Measurements from ENCODE around the gene PNMT. TPM values are rescaled to one million over a fixed set of nuclear protein-coding genes. Genes with fewer than 3 reads are reported as not detected.

PNMT gene
- total RNA-seq, 3 donors from 2014 or later (not counting 1 experiment from before 2014, with no cell fraction given) = 1.2 to 2.5 (median 2.2) TPM

DNA sequence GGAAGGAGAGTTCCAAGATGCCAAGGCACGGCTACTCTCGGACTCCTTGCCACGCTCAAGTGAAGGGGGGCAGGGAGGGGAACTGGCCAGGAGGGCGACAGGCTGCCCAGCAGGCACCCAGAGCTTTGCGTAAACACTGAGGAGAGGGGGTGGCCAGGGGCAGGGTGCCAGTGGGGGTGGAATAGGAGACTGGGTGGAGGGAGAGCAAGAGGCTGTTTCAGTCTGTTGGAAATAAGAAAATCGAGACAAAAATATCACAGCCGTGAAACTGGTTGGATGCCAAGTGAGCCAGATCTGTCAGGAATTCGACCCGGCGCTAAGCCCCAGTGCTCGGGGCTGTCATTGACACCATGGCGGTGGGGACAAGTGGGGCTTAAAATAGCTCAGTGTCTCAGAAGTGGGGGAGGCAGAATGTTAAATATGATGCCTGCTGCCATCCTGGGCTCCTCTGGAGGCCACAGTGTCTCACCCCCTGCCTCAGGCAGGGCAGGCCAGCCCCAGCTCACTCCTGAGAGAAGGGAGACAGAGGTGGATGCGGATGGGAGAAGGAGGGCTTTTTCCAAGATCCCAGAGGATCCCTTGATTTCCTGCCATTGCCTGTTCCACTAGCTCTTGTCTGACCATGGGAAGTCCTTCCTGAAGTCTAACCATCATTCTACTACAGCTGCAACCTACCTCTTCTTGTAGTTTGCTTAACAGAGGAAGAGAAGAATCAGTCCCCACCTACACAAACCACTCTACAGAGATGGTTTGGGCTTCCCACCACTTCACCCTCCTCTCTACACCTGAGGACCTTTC is 9.5 kb downstream of the PNMT start:
- no peak for DNase-seq
- TF ChIP-seq CTCF (IDR thresholded peaks at IDR 0.05) = no peak
- H3K4me3 ChIP-seq (ENCODE audit: low read length) = no peak overlapping the region
- peaks cover 3% of the 10 kb centered on the region for H3K36me3 ChIP-seq (ENCODE audit: control insufficient read depth, insufficient read depth, low read length)
- Mint-ChIP-seq H3K36me3 (no peaks in the 10 kb centered on the region), H3K9me3 (no peaks in the 10 kb centered on the region), H3K27me3 (ENCODE audit: low read depth in 2 of 2) (no peaks in the 10 kb centered on the region), H3K4me3 (peak overlapping the region; percentile 35), H3K4me1 (peaks cover 56 to 66% of the 10 kb centered on the region in 2 donors), H3K27ac (peak overlapping the region; percentile 95 to 98)
- WGBS (ENCODE audit: insufficient coverage) = 75% methylated on average over 13 of the region's 13 CpGs
- ATAC-seq = no peak
- peaks cover 69% of the 10 kb centered on the region for H3K4me1 ChIP-seq (ENCODE audit: control insufficient read depth, insufficient read depth, low read length)
- no peaks in the 10 kb centered on the region for H3K9me3 ChIP-seq (ENCODE audit: control insufficient read depth, insufficient read depth, low read length)
- intact Hi-C loops (cut with micrococcal nuclease) = loop anchor here (5.0 to 10.0 kb wide), 2 partner anchors 40 to 57 kb away; partner anchors contain the start of genes GRB7, MIEN1 and STARD3
- H3K27me3 ChIP-seq (ENCODE audit: control insufficient read depth, insufficient read depth, low read length) = no peaks in the 10 kb centered on the region
- peak overlapping the region; percentile 62 for H3K27ac ChIP-seq (ENCODE audit: low read length)

DNA sequence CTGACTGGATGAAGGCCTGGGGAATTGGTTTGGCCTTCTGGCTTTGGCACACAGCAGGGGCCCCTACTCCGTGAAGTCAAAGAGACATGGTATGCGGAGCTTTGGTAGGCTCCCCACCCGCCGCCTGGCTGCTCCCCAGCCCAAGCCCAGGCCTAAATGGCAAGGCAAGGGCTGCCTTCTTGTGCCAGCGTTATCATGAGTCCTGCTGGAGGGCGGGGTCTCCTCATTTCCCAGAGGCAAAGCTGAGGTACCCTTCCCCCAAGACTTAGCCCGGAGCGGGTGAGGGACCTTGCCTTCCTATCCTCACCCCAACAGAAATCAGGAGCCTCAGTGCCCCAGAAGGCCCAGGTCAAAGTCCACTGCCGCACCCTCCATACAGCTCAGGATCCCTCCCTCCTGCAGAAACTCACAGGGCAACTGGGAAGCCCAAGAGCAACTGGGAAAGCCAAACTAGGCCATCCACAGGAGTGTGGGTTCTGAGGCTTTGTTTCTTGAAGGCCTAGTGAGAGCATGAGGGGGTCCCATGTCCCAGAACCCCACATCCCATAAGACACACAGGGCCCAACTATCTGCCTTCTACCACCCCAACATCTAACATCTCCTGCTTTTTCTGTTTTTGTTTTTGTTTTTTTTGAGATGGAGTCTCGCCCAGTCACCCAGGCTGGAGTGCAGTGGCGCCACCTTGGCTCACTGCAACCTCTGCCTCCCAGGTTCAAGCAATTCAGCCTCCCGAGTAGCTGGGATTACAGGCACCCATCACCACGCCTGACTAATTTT is 10.3 kb downstream of the PNMT start:
- Histone ChIP-seq H3K27me3 (ENCODE audit: control insufficient read depth, insufficient read depth, low read length) (no peaks in the 10 kb centered on the region), H3K36me3 (ENCODE audit: control insufficient read depth, insufficient read depth, low read length) (peaks cover 6% of the 10 kb centered on the region), H3K9me3 (ENCODE audit: control insufficient read depth, insufficient read depth, low read length) (no peaks in the 10 kb centered on the region), H3K4me3 (ENCODE audit: low read length) (no peak overlapping the region), H3K27ac (ENCODE audit: low read length) (peak overlapping the region; percentile 47), H3K4me1 (ENCODE audit: control insufficient read depth, insufficient read depth, low read length) (peaks cover 69% of the 10 kb centered on the region)
- peak overlapping the region; percentile 95 to 98 for H3K27ac Mint-ChIP-seq
- H3K9me3 Mint-ChIP-seq = no peaks in the 10 kb centered on the region
- H3K4me1 Mint-ChIP-seq = peaks cover 56 to 66% of the 10 kb centered on the region in 2 donors
- no peaks in the 10 kb centered on the region for H3K27me3 Mint-ChIP-seq (ENCODE audit: low read depth in 2 of 2)
- no peak for DNase-seq
- peak overlapping the region; percentile 69 for H3K4me3 Mint-ChIP-seq
- no peak for TF ChIP-seq CTCF (IDR thresholded peaks at IDR 0.05)
- 93% methylated on average over 13 of the region's 13 CpGs for WGBS (ENCODE audit: insufficient coverage)
- no peaks in the 10 kb centered on the region for H3K36me3 Mint-ChIP-seq
- intact Hi-C loops (cut with micrococcal nuclease) = loop anchor here (5.0 to 10.0 kb wide), 2 partner anchors 41 to 56 kb away; partner anchors contain the start of genes GRB7, MIEN1 and STARD3
- ATAC-seq = no peak

GRCh38 chr17:39679521-39680192 is 11.4 kb downstream of the PNMT start:
- WGBS (ENCODE audit: insufficient coverage) = 31% methylated on average over 12 of the region's 12 CpGs
- intact Hi-C loops (cut with micrococcal nuclease) = loop anchor here (5.0 to 10.0 kb wide), 2 partner anchors 42 to 55 kb away; partner anchors contain the start of genes GRB7, MIEN1 and STARD3

More at GRCh38 chr17:39679521-39680192, 11.4 kb downstream of the PNMT start:
- peaks cover 64% of the 10 kb centered on the region for H3K4me1 ChIP-seq (ENCODE audit: control insufficient read depth, insufficient read depth, low read length)
- peaks cover 56 to 66% of the 10 kb centered on the region in 2 donors for H3K4me1 Mint-ChIP-seq
- H3K27ac Mint-ChIP-seq = peak overlapping the region; percentile 95 to 98
- H3K4me3 Mint-ChIP-seq = peak overlapping the region; percentile 69
- no peaks in the 10 kb centered on the region for H3K36me3 Mint-ChIP-seq
- TF ChIP-seq CTCF (IDR thresholded peaks at IDR 0.05) = no peak
- H3K4me3 ChIP-seq (ENCODE audit: low read length) = no peak overlapping the region
- no peaks in the 10 kb centered on the region for H3K9me3 Mint-ChIP-seq
- H3K36me3 ChIP-seq (ENCODE audit: control insufficient read depth, insufficient read depth, low read length) = peaks cover 8% of the 10 kb centered on the region
- no peaks in the 10 kb centered on the region for H3K27me3 Mint-ChIP-seq (ENCODE audit: low read depth in 2 of 2)
- H3K27ac ChIP-seq (ENCODE audit: low read length) = peak overlapping the region; percentile 76
- ATAC-seq (peak; percentile 69 to 72 (median 72)), DNase-seq (peak in 1 of 2 donors; percentile 78)
- no peaks in the 10 kb centered on the region for H3K27me3 ChIP-seq (ENCODE audit: control insufficient read depth, insufficient read depth, low read length)
- no peaks in the 10 kb centered on the region for H3K9me3 ChIP-seq (ENCODE audit: control insufficient read depth, insufficient read depth, low read length)
